Right renal pelvis (tissue), 4 donors: ENCODE results near the gene DDAH1. TPM values are rescaled to one million over a fixed set of nuclear protein-coding genes. Genes with fewer than 3 reads are reported as not detected.
"Not testable (repeated sequence)": the region's sequence is repeated elsewhere in the genome, so short reads cannot be mapped to it uniquely, and the experiment has no call there.

ENCODE experiments used
- DNase-seq, 4 donors: peaks; one replicate each; pipeline ENCODE4 v3.0.0-alpha.2; 2013; ENCODE audit warnings: low read depth in 4 of 4, low spot score in 3 of 4, missing footprints in 1 of 4
- polyA plus RNA-seq, 4 donors: library from polyadenylated mRNA; unstranded; fragments of 120-200 nt; gene quantifications; one replicate each; pipeline ENCODE4 v1.2.1, GENCODE V29; 2013; ENCODE audit not compliant: insufficient read length in 4 of 4

DDAH1 gene
- polyA plus RNA-seq, 4 donors = 117 to 155 (median 143) TPM

GRCh38 chr1:85471558-85471957, 6.6 kb upstream of the DDAH1 start:
- DNase-seq = no peak

- not testable (repeated sequence) for DNase-seq
These were observed 5.2 kb upstream of the DDAH1 start for GRCh38 chr1:85470130-85470529.

- no peak for DNase-seq
These were observed 3.1 kb upstream of the DDAH1 start for GRCh38 chr1:85467929-85468540.

- no peak for DNase-seq
These were observed 2.1 kb upstream of the DDAH1 start for GRCh38 chr1:85467036-85467435.

GRCh38 chr1:85465786-85466134, 801 bp upstream of the DDAH1 start:
- no peak for DNase-seq

- peak in 2 of 4 donors; percentile 49 to 51 for DNase-seq
These were observed 361 bp downstream of the DDAH1 start for GRCh38 chr1:85464497-85465098.

GRCh38 chr1:85463731-85464496, 1.0 kb downstream of the DDAH1 start:
- DNase-seq = no peak

GRCh38 chr1:85462931-85463649, 1.9 kb downstream of the DDAH1 start:
- DNase-seq = no peak

- DNase-seq = no peak
These were observed 3.6 kb downstream of the DDAH1 start for GRCh38 chr1:85461216-85461918.

- no peak for DNase-seq
These were observed 4.3 kb downstream of the DDAH1 start for GRCh38 chr1:85460555-85461088.

GRCh38 chr1:85459290-85459689, 5.7 kb downstream of the DDAH1 start:
- DNase-seq = no peak

- no peak for DNase-seq
These were observed 10.7 kb downstream of the DDAH1 start for GRCh38 chr1:85454214-85454613.

- DNase-seq = no peak
These were observed 11.2 kb downstream of the DDAH1 start for GRCh38 chr1:85453640-85454194.

- DNase-seq = no peak
These were observed 12.0 kb downstream of the DDAH1 start for GRCh38 chr1:85452948-85453347.

GRCh38 chr1:85451236-85451830, 13.6 kb downstream of the DDAH1 start:
- no peak for DNase-seq

- no peak for DNase-seq
These were observed 14.1 kb downstream of the DDAH1 start for GRCh38 chr1:85450832-85451231.

- DNase-seq = no peak
These were observed 15.6 kb downstream of the DDAH1 start for GRCh38 chr1:85449356-85449755.

GRCh38 chr1:85448358-85448757, 16.6 kb downstream of the DDAH1 start:
- no peak for DNase-seq

- no peak for DNase-seq
These were observed 17.7 kb downstream of the DDAH1 start for GRCh38 chr1:85447006-85447943.
